Neuronal stem cell (in vitro differentiated cells): Measurements from ENCODE around the gene OSTN.

ENCODE experiments used
- DNase-seq: peaks from one replicate; pipeline ENCODE4 v3.0.0-alpha.2; 2013; ENCODE audit warnings: low spot score
- H2AFZ ChIP-seq: one replicate; pipeline ENCODE4 v1.6.1; 2013; ENCODE audit warnings: mild to moderate bottlenecking, low read length, inconsistent platforms
- H2AK5ac ChIP-seq: 2 replicates; pipeline ENCODE4 v1.6.1; 2013; ENCODE audit warnings: low read depth, mild to moderate bottlenecking, inconsistent platforms, low read length, moderate library complexity, mixed read lengths
- H2BK120ac ChIP-seq: 2 replicates; pipeline ENCODE4 v1.6.1; 2013; ENCODE audit warnings: low read depth, mild to moderate bottlenecking, inconsistent platforms, low read length, moderate library complexity, mixed read lengths
- H2BK12ac ChIP-seq: one replicate; pipeline ENCODE4 v1.6.1; 2013; ENCODE audit warnings: low read length, inconsistent platforms
- H2BK15ac ChIP-seq: 2 replicates; pipeline ENCODE4 v1.6.1; 2013; ENCODE audit warnings: mild to moderate bottlenecking, low read length, inconsistent platforms, mixed read lengths
- H2BK5ac ChIP-seq: one replicate; pipeline ENCODE4 v1.6.1; 2013; ENCODE audit warnings: inconsistent platforms, mild to moderate bottlenecking, low read length, moderate library complexity
- H3K14ac ChIP-seq: one replicate; pipeline ENCODE4 v1.6.1; 2013; ENCODE audit warnings: low read length, inconsistent platforms
- H3K18ac ChIP-seq: 2 replicates; pipeline ENCODE4 v1.6.1; 2013; ENCODE audit warnings: low read length, inconsistent platforms
- H3K23ac ChIP-seq: 2 replicates; pipeline ENCODE4 v1.6.1; 2013; ENCODE audit warnings: low read depth, mild to moderate bottlenecking, mixed read lengths, low read length, inconsistent platforms; ENCODE audit not compliant: poor library complexity
- H3K27ac ChIP-seq: replicated peaks from 3 replicates; pipeline ENCODE4 v1.5.1; 2013; ENCODE audit warnings: low read length, inconsistent platforms
- H3K27me3 ChIP-seq, 3 experiments: 2 replicates each; pipeline ENCODE4 v1.6.1; 2013; ENCODE audit warnings: low read length in 3 of 3, mild to moderate bottlenecking in 2 of 3, inconsistent platforms in 1 of 3, low read depth in 1 of 3, mixed read lengths in 1 of 3, moderate library complexity in 1 of 3; ENCODE audit not compliant: control insufficient read depth in 3 of 3, insufficient read depth in 3 of 3
- H3K36me3 ChIP-seq, 2 donors: replicated peaks in 1 of 2; 2 replicates each; pipeline ENCODE4 v1.6.1; 2013; ENCODE audit warnings: low read length in 2 of 2; ENCODE audit not compliant: control insufficient read depth in 2 of 2, insufficient read depth in 2 of 2
- H3K4ac ChIP-seq: 2 replicates; pipeline ENCODE4 v1.6.1; 2013; ENCODE audit warnings: inconsistent platforms, mild to moderate bottlenecking, low read length, moderate library complexity
- H3K4me1 ChIP-seq, 2 donors: 1 replicate in 1 of 2; 2 replicates in 1 of 2; pipeline ENCODE4 v1.6.1; 2013; ENCODE audit warnings: low read length in 2 of 2, low read depth in 1 of 2; ENCODE audit not compliant: control insufficient read depth in 2 of 2, insufficient read depth in 1 of 2
- H3K4me2 ChIP-seq: one replicate; pipeline ENCODE4 v1.6.1; 2013; ENCODE audit warnings: mild to moderate bottlenecking, low read length, inconsistent platforms; ENCODE audit not compliant: insufficient read depth, poor library complexity, severe bottlenecking
- H3K4me3 ChIP-seq, 2 donors: 2 replicates each; pipeline ENCODE4 v1.5.1; 2013; ENCODE audit warnings: low read length in 2 of 2, mild to moderate bottlenecking in 2 of 2, inconsistent platforms in 1 of 2, moderate library complexity in 1 of 2
- H3K79me1 ChIP-seq: one replicate; pipeline ENCODE4 v1.6.1; 2013; ENCODE audit warnings: low read depth, mild to moderate bottlenecking, inconsistent platforms, low read length, moderate library complexity
- H3K9ac ChIP-seq: one replicate; pipeline ENCODE4 v1.6.1; 2013; ENCODE audit warnings: mild to moderate bottlenecking, low read depth, low read length, inconsistent platforms; ENCODE audit not compliant: poor library complexity
- H3K9me3 ChIP-seq, 2 donors: replicated peaks in 1 of 2; 2 replicates each; pipeline versions ENCODE3 to v1.6.1; 2013; ENCODE audit warnings: low read length in 2 of 2, mild to moderate bottlenecking in 2 of 2, inconsistent platforms in 1 of 2, low read depth in 1 of 2, mixed read lengths in 1 of 2, moderate library complexity in 1 of 2; ENCODE audit not compliant: control insufficient read depth in 2 of 2, insufficient read depth in 1 of 2
- H4K8ac ChIP-seq: one replicate; pipeline ENCODE4 v1.6.1; 2013; ENCODE audit warnings: low read depth, mild to moderate bottlenecking, inconsistent platforms, low read length, moderate library complexity
- H4K91ac ChIP-seq: one replicate; pipeline ENCODE4 v1.6.1; 2013; ENCODE audit warnings: low read length, low read depth, mild to moderate bottlenecking, inconsistent platforms; ENCODE audit not compliant: poor library complexity
- WGBS, 2 donors: extraction: QIAGEN DNeasy Blood & Tissue Kit; methylation state at CpG; one replicate each; pipeline ENCODE4 v1.1.7; 2013; ENCODE audit warnings: missing lambda C conversion rate in 2 of 2, mixed read lengths in 1 of 2; ENCODE audit not compliant: insufficient read length in 2 of 2, insufficient replicate concordance in 1 of 2; ENCODE audit errors: extremely low coverage in 2 of 2; 5-methylcytosine and 5-hydroxymethylcytosine counted together

OSTN gene

DNA sequence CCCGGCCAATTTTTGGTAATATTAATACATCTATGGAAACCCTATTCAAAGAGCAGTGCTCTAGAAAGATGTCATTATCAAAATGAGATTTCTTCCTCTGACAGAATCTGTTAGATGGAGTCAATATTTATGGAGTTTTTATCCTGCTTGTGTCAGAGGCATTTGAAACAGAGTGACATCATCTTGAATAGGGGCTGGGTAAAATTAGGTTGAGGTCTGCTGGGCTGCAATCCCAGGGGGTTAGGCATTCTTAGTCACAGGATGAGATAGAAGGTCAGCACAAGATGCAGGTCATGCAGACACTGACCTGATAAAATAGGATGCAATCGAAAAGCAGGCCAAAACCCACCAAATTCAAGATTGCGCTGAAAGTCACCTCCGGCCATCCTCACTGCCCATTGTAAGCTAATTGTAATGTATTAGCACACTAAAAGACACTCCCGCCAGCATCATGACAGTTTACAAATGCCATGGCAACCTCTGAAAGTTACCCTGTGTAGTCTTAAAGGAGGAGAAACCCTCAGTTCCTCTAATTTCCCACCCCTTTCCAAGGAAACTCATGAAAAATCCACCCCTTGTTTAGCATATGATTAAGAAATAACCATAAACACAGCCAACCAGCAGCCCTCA is 102.9 kb downstream of the OSTN start:
- no peak overlapping the region for H2AFZ ChIP-seq
- H2BK15ac ChIP-seq, result no peak overlapping the region
- no peaks in the 10 kb centered on the region for H3K9me3 ChIP-seq
- no peak overlapping the region for H3K14ac ChIP-seq
- H3K79me1 ChIP-seq, result no peaks in the 10 kb centered on the region
- no peak for DNase-seq
- no peak overlapping the region for H2BK120ac ChIP-seq
- H3K23ac ChIP-seq, result no peak overlapping the region
- H3K4me1 ChIP-seq, result peaks cover 0 to 3% of the 10 kb centered on the region in 2 donors
- no peak overlapping the region for H3K9ac ChIP-seq
- H3K27me3 ChIP-seq, result no peaks in the 10 kb centered on the region
- H3K4me2 ChIP-seq, result no peak overlapping the region
- H2AK5ac ChIP-seq, result no peak overlapping the region
- no peak overlapping the region for H4K8ac ChIP-seq
- H3K36me3 ChIP-seq, result no peaks in the 10 kb centered on the region
- WGBS, 2 donors, result no CpG with 5 or more reads among the region's 5 CpGs
- no peak overlapping the region for H4K91ac ChIP-seq
- H2BK5ac ChIP-seq, result no peak overlapping the region
- H2BK12ac ChIP-seq, result no peak overlapping the region
- no peak overlapping the region for H3K4ac ChIP-seq
- H3K27ac ChIP-seq, result no peak overlapping the region
- H3K4me3 ChIP-seq, result no peak overlapping the region
- H3K18ac ChIP-seq, result no peak overlapping the region

DNA sequence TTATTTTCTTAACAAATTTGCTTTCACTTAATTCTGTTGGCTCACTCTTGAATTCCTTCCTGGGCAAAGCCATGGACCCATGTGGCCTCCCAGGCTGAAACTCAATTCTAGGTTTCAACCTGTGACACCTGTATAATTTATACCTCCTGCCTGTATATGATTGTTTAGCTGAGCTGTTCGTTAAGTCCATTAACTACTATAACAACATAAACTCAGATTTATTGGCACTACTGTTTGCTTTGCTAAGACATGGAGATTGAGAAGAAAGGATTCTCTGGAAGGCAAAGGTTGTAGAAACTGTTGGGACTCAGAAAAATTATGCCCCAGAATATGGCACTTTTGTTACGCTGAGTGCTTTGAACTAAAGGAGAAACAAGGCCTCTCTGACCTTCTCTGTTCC is 103.4 kb downstream of the OSTN start:
- Histone ChIP-seq H2BK5ac (no peak overlapping the region), H4K91ac (no peak overlapping the region), H3K79me1 (no peaks in the 10 kb centered on the region), H2BK15ac (no peak overlapping the region), H2AK5ac (no peak overlapping the region), H3K4me2 (no peak overlapping the region), H3K4me3 (no peak overlapping the region), H3K23ac (no peak overlapping the region), H4K8ac (no peak overlapping the region), H3K14ac (no peak overlapping the region), H3K4me1 (peaks cover 0 to 3% of the 10 kb centered on the region in 2 donors), H3K18ac (no peak overlapping the region), H3K9me3 (no peaks in the 10 kb centered on the region), H2BK12ac (no peak overlapping the region), H3K36me3 (no peaks in the 10 kb centered on the region), H3K9ac (no peak overlapping the region), H3K4ac (no peak overlapping the region), H3K27ac (no peak overlapping the region), H2BK120ac (no peak overlapping the region), H3K27me3 (no peaks in the 10 kb centered on the region), H2AFZ (no peak overlapping the region)
- no peak for DNase-seq
- WGBS, 2 donors, result no CpG with 5 or more reads among the region's 2 CpGs

DNA sequence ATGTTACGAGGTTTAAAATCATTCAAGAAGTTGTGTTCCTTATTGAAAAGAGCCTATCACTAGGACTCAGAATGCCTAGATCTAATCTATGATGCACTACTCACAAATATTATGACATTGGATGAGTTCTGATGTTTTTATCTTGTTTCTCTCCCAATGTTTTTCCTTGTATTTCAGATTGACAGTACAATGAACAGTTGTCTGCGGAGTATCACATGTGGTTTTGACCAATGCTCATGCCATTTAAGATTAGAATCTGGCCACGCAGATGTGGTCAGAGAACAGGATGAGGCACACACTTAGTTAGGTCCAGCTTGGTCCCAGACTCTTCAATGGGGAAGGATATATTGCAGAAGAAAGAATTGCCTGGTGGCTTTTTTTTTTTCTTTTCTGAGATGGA is 104.6 kb downstream of the OSTN start:
- Histone ChIP-seq H3K79me1 (no peaks in the 10 kb centered on the region), H3K36me3 (no peaks in the 10 kb centered on the region), H3K18ac (no peak overlapping the region), H3K14ac (no peak overlapping the region), H3K23ac (no peak overlapping the region), H3K27ac (no peak overlapping the region), H3K27me3 (no peaks in the 10 kb centered on the region), H2BK15ac (no peak overlapping the region), H3K4me2 (no peak overlapping the region), H3K4me3 (no peak overlapping the region), H3K9ac (no peak overlapping the region), H2BK5ac (no peak overlapping the region), H2BK12ac (no peak overlapping the region), H2AFZ (no peak overlapping the region), H4K91ac (no peak overlapping the region), H2AK5ac (no peak overlapping the region), H3K9me3 (no peaks in the 10 kb centered on the region), H4K8ac (no peak overlapping the region), H2BK120ac (no peak overlapping the region), H3K4ac (no peak overlapping the region), H3K4me1 (peaks cover 0 to 3% of the 10 kb centered on the region in 2 donors)
- no peak for DNase-seq
- WGBS, 2 donors, result no CpG with 5 or more reads among the region's 3 CpGs

DNA sequence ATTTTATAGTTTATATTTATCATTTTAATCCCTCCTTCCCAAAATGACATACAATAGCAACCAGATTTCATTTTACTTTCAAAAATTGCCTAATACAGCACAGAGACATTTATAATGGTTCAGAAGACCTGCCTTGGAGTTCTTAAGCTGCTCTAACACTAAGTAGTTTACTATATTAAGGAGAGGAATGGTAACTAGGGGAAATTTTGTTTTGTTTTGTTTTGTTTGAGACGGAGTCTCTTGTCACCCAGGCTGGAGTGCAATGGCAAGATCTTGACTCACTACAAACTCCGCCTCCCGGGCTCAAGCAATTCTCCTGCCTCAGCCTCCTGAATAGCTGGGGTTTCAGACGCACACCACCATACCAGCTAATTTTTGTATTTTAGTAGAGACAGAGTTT is 107.4 kb downstream of the OSTN start:
- no peak overlapping the region for H3K27ac ChIP-seq
- no peak for DNase-seq
- H3K9me3 ChIP-seq, result no peaks in the 10 kb centered on the region
- H3K23ac ChIP-seq, result no peak overlapping the region
- no peak overlapping the region for H4K91ac ChIP-seq
- H2BK120ac ChIP-seq, result no peak overlapping the region
- peaks cover 0 to 3% of the 10 kb centered on the region in 2 donors for H3K4me1 ChIP-seq
- no peak overlapping the region for H2BK15ac ChIP-seq
- WGBS, 2 donors, result no CpG with 5 or more reads among the region's 4 CpGs
- H2AFZ ChIP-seq, result no peak overlapping the region
- H3K14ac ChIP-seq, result no peak overlapping the region
- H2BK5ac ChIP-seq, result no peak overlapping the region
- no peak overlapping the region for H2BK12ac ChIP-seq
- no peak overlapping the region for H2AK5ac ChIP-seq
- H3K79me1 ChIP-seq, result no peaks in the 10 kb centered on the region
- no peak overlapping the region for H3K4ac ChIP-seq
- H3K9ac ChIP-seq, result no peak overlapping the region
- no peak overlapping the region for H3K4me2 ChIP-seq
- H4K8ac ChIP-seq, result no peak overlapping the region
- no peak overlapping the region for H3K18ac ChIP-seq
- no peaks in the 10 kb centered on the region for H3K27me3 ChIP-seq
- H3K36me3 ChIP-seq, result no peaks in the 10 kb centered on the region
- H3K4me3 ChIP-seq, result no peak overlapping the region
